ENCODE data around the gene CRIM1. TPM values are rescaled to one million over a fixed set of nuclear protein-coding genes. Genes with fewer than 3 reads are reported as not detected.

The CRIM1 gene
- total RNA-seq, 4 donors from 2014 or later: 140 to 429 (median 201) TPM

DNA sequence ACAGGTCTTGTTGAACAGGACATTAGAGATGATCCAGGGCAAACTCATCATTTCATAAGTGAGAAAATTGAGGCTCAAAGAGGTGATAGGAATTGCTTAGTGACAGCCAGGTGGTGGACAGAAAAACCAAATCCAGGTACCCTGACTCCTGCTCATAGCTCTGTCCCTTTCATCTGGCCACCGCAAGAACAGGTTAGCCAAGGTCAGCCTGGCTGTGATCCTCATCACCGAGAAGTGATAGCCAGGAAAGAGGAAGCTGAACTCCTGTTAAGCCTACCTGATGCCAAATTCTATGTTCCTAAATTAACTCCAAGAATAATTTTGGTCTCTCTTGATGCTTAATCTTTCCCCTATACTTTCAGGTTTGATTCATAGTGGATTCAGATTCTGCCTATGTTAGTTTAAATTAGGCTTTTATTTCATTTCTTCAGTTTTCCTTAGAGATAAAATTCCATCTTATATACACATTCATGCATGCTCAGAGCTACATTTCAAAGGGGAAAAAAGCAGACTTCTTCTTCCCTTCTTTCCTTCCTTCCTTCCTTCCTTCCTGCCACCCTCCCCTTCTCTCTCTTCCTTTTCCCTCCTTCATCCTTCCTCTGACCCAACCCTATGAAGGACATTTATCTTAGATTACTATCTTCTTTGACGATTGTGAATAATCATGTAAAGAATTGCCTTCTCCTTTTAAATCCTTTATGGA, 17.3 kb upstream of the CRIM1 start:
- intact Hi-C loops (cut with DNase I): no loop called here
- Histone ChIP-seq H3K36me3 (no peaks in the 10 kb centered on the region), H3K4me3 (no peak overlapping the region), H3K27me3 (no peaks in the 10 kb centered on the region), H3K27ac (replicated peaks in 1 of 4) (no peak overlapping the region), H3K4me1 (peaks cover 0 to 10% (median 0%) of the 10 kb centered on the region in 4 donors), H3K9me3 (no peaks in the 10 kb centered on the region)
- DNase-seq (ENCODE audit: extremely low spot score): no peak
- WGBS: 55% methylated on average over 3 of the region's 3 CpGs
- TF ChIP-seq POLR2AphosphoS5 (IDR thresholded peaks at IDR 0.05): no peak
- TF ChIP-seq EP300 (IDR thresholded peaks at IDR 0.05): no peak
- no peak for TF ChIP-seq POLR2A (IDR thresholded peaks at IDR 0.05; ENCODE audit: low read depth)
- TF ChIP-seq, protein P1, sequence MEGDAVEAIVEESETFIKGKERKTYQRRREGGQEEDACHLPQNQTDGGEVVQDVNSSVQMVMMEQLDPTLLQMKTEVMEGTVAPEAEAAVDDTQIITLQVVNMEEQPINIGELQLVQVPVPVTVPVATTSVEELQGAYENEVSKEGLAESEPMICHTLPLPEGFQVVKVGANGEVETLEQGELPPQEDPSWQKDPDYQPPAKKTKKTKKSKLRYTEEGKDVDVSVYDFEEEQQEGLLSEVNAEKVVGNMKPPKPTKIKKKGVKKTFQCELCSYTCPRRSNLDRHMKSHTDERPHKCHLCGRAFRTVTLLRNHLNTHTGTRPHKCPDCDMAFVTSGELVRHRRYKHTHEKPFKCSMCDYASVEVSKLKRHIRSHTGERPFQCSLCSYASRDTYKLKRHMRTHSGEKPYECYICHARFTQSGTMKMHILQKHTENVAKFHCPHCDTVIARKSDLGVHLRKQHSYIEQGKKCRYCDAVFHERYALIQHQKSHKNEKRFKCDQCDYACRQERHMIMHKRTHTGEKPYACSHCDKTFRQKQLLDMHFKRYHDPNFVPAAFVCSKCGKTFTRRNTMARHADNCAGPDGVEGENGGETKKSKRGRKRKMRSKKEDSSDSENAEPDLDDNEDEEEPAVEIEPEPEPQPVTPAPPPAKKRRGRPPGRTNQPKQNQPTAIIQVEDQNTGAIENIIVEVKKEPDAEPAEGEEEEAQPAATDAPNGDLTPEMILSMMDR (IDR thresholded peaks at IDR 0.05): no peak

DNA sequence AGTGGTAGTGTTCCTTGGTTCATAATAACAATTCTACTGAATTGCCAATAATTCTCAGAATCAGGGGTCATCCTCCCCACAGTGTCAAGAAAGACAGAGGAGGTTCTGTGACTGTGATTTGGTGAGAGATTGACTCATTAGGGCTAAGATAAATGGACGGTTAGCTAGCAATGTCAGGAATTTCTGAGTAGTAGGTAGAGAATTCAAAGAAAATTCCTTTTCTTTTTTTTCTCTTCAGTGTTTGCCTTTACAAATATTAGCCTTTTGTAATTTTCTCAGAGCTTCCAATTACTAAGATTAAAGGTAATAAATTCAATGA, 16.8 kb upstream of the CRIM1 start:
- H3K4me3 ChIP-seq: no peak overlapping the region
- H3K27me3 ChIP-seq: no peaks in the 10 kb centered on the region
- no peaks in the 10 kb centered on the region for H3K9me3 ChIP-seq

GRCh38 chr2:36339607-36340218, 15.9 kb upstream of the CRIM1 start:
- H3K4me1 ChIP-seq: peaks cover 0 to 10% (median 0%) of the 10 kb centered on the region in 4 donors
- TF ChIP-seq POLR2A (IDR thresholded peaks at IDR 0.05; ENCODE audit: low read depth): no peak
- no peak for TF ChIP-seq EP300 (IDR thresholded peaks at IDR 0.05)
- TF ChIP-seq, protein P1 (IDR thresholded peaks at IDR 0.05): no peak
- no peak for TF ChIP-seq POLR2AphosphoS5 (IDR thresholded peaks at IDR 0.05)
- DNase-seq (ENCODE audit: extremely low spot score): no peak
- H3K9me3 ChIP-seq: no peaks in the 10 kb centered on the region
- no peak overlapping the region for H3K4me3 ChIP-seq
- intact Hi-C loops (cut with DNase I): no loop called here
- H3K36me3 ChIP-seq: no peaks in the 10 kb centered on the region
- no peak overlapping the region for H3K27ac ChIP-seq (replicated peaks in 1 of 4)
- 58% methylated on average over 6 of the region's 6 CpGs for WGBS
- H3K27me3 ChIP-seq: no peaks in the 10 kb centered on the region

More for the DNA sequence above, 16.8 kb upstream of the CRIM1 start:
- no peak for DNase-seq (ENCODE audit: extremely low spot score)
- Histone ChIP-seq H3K4me1 (peaks cover 0 to 10% (median 0%) of the 10 kb centered on the region in 4 donors), H3K36me3 (no peaks in the 10 kb centered on the region), H3K27ac (replicated peaks in 1 of 4) (no peak overlapping the region)
- intact Hi-C loops (cut with DNase I): no loop called here
- 35% methylated on average over 1 of the region's 1 CpG for WGBS
- TF ChIP-seq EP300 (IDR thresholded peaks at IDR 0.05): no peak
- no peak for TF ChIP-seq POLR2AphosphoS5 (IDR thresholded peaks at IDR 0.05)
- TF ChIP-seq, protein P1 (IDR thresholded peaks at IDR 0.05): no peak
- no peak for TF ChIP-seq POLR2A (IDR thresholded peaks at IDR 0.05; ENCODE audit: low read depth)

- Histone ChIP-seq H3K36me3 (no peaks in the 10 kb centered on the region), H3K27ac (replicated peaks in 1 of 4) (no peak overlapping the region), H3K4me3 (no peak overlapping the region), H3K9me3 (no peaks in the 10 kb centered on the region), H3K4me1 (peaks cover 0 to 5% (median 0%) of the 10 kb centered on the region in 4 donors), H3K27me3 (no peaks in the 10 kb centered on the region)
- 54% methylated on average over 3 of the region's 3 CpGs for WGBS
- no peak for TF ChIP-seq POLR2A (IDR thresholded peaks at IDR 0.05; ENCODE audit: low read depth)
- no peak for TF ChIP-seq EP300 (IDR thresholded peaks at IDR 0.05)
- TF ChIP-seq POLR2AphosphoS5 (IDR thresholded peaks at IDR 0.05): no peak
- TF ChIP-seq, protein P1 (IDR thresholded peaks at IDR 0.05): no peak
- DNase-seq (ENCODE audit: extremely low spot score): no peak
- intact Hi-C loops (cut with DNase I): no loop called here
Observed at GRCh38 chr2:36343606-36344005, 12.0 kb upstream of the CRIM1 start.
